Astrocyte (in vitro differentiated cells and primary cell): Measurements from ENCODE around the gene INPP5A. TPM values are rescaled to one million over a fixed set of nuclear protein-coding genes. Genes with fewer than 3 reads are reported as not detected.
A peak's percentile ranks its signal among the peaks of the same experiment; 100 is the strongest.

ENCODE experiments used
- DNase-seq: peaks from one replicate; pipeline ENCODE4 v3.0.0-alpha.2; 2010; ENCODE audit warnings: low read depth
- FAIRE-seq: peaks from 2 replicates; lab custom pipeline; 2011; peaks lifted over from hg19 to GRCh38; lab: Jason Lieb, UNC
- H2AFZ ChIP-seq: 2 replicates; pipeline ENCODE4 v1.6.0; 2012; ENCODE audit warnings: low read depth, low read length, inconsistent platforms
- H3K27ac ChIP-seq: 2 replicates; pipeline ENCODE4 v1.5.1; 2011; ENCODE audit warnings: low read depth, low read length, inconsistent platforms
- H3K27me3 ChIP-seq: 2 replicates; pipeline ENCODE4 v1.6.0; 2011; ENCODE audit warnings: low read length, inconsistent platforms; ENCODE audit not compliant: insufficient read depth
- H3K36me3 ChIP-seq: 2 replicates; pipeline ENCODE4 v1.5.1; 2011; ENCODE audit warnings: low read length, inconsistent platforms; ENCODE audit not compliant: insufficient read depth
- H3K4me1 ChIP-seq: 2 replicates; pipeline ENCODE4 v1.5.1; 2011; ENCODE audit warnings: low read length, inconsistent platforms; ENCODE audit not compliant: insufficient read depth
- H3K4me2 ChIP-seq: 2 replicates; pipeline ENCODE4 v1.6.0; 2012; ENCODE audit warnings: low read length, inconsistent platforms
- H3K4me3 ChIP-seq: 2 replicates; pipeline ENCODE4 v1.5.1; 2011; ENCODE audit warnings: low read depth, mild to moderate bottlenecking, low read length, inconsistent platforms; ENCODE audit not compliant: insufficient read depth
- H3K79me2 ChIP-seq: 2 replicates; pipeline ENCODE4 v1.6.0; 2012; ENCODE audit warnings: mild to moderate bottlenecking, low read length, inconsistent platforms; ENCODE audit not compliant: insufficient read depth
- H3K9ac ChIP-seq: 2 replicates; pipeline ENCODE4 v1.6.0; 2012; ENCODE audit warnings: mild to moderate bottlenecking, low read length, inconsistent platforms
- H3K9me3 ChIP-seq: 2 replicates; pipeline ENCODE4 v1.5.1; 2012; ENCODE audit warnings: low read depth, mild to moderate bottlenecking, low read length, inconsistent platforms; ENCODE audit not compliant: insufficient read depth
- H4K20me1 ChIP-seq: 2 replicates; pipeline ENCODE4 v1.6.0; 2012; ENCODE audit warnings: low read length, inconsistent platforms; ENCODE audit not compliant: insufficient read depth
- H3K27ac Mint-ChIP-seq: one replicate; pipeline ENCODE4 v1.8.0; 2021; ENCODE audit warnings: mild to moderate bottlenecking, mixed read lengths; ENCODE audit not compliant: unreplicated experiment
- H3K27me3 Mint-ChIP-seq: one replicate; pipeline ENCODE4 v1.8.0; 2021; ENCODE audit warnings: low read depth, mixed read lengths; ENCODE audit not compliant: unreplicated experiment
- H3K36me3 Mint-ChIP-seq: one replicate; pipeline ENCODE4 v1.8.0; 2021; ENCODE audit warnings: low read depth, mixed read lengths; ENCODE audit not compliant: unreplicated experiment
- H3K4me1 Mint-ChIP-seq: one replicate; pipeline ENCODE4 v1.8.0; 2021; ENCODE audit warnings: low read depth, mixed read lengths; ENCODE audit not compliant: unreplicated experiment
- H3K4me3 Mint-ChIP-seq: one replicate; pipeline ENCODE4 v1.8.0; 2021; ENCODE audit warnings: mild to moderate bottlenecking, moderate library complexity, mixed read lengths; ENCODE audit not compliant: unreplicated experiment
- H3K9me3 Mint-ChIP-seq: one replicate; pipeline ENCODE4 v1.8.0; 2021; ENCODE audit warnings: mild to moderate bottlenecking, mixed read lengths; ENCODE audit not compliant: unreplicated experiment
- EZH2 ChIP-seq: IDR thresholded peaks from 2 replicates; pipeline ENCODE4 v1.6.1; 2012; ENCODE audit warnings: mild to moderate bottlenecking, low read length, inconsistent platforms; ENCODE audit not compliant: insufficient read depth
- total RNA-seq: library from RNA; stranded (reverse); gene quantifications from 2 replicates; pipeline ENCODE4 v1.2.1, GENCODE V29; 2021
- TF ChIP-seq, protein P1 (sequence below): IDR thresholded peaks from 2 replicates; pipeline ENCODE4 v1.5.1; 2011; ENCODE audit warnings: low read depth, mild to moderate bottlenecking, inconsistent platforms, low read length, moderate library complexity; ENCODE audit not compliant: insufficient read depth

The INPP5A gene
- total RNA-seq, 1 donor from 2014 or later = 39.1 TPM

GRCh38 chr10:132786476-132786883, 248.9 kb downstream of the INPP5A start:
- TF ChIP-seq, protein P1, sequence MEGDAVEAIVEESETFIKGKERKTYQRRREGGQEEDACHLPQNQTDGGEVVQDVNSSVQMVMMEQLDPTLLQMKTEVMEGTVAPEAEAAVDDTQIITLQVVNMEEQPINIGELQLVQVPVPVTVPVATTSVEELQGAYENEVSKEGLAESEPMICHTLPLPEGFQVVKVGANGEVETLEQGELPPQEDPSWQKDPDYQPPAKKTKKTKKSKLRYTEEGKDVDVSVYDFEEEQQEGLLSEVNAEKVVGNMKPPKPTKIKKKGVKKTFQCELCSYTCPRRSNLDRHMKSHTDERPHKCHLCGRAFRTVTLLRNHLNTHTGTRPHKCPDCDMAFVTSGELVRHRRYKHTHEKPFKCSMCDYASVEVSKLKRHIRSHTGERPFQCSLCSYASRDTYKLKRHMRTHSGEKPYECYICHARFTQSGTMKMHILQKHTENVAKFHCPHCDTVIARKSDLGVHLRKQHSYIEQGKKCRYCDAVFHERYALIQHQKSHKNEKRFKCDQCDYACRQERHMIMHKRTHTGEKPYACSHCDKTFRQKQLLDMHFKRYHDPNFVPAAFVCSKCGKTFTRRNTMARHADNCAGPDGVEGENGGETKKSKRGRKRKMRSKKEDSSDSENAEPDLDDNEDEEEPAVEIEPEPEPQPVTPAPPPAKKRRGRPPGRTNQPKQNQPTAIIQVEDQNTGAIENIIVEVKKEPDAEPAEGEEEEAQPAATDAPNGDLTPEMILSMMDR = no peak
- no peak for TF ChIP-seq EZH2

DNA sequence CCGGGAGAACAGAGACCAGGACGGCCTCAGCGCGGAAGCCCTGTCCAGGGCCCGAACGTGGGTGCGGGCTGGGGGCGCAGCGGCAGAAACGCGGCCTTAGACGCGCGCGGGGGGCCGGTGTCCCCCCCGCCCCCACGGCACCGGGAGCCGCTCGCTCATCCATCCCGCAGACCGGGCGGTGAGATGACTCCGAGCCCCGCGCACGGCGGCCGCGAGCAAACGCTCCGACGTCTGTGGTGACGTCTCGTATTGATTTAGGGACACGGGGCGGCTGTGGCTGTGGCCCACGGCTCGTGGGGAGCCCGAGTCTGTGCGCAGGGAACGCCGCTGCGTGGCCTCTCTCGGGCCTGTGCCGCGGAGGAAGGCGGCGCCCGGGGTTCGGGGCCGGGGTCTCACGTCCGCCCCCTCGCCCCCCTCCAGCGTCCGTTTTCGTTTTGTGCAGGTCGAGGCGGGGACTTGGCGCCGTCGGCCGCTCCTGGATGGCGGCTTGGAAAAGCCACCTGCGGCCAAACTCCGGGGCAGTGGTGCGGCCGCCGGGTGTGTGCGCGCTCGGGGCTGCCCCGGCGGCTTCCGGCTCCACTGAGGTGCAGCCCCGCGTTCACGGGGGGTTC, 249.4 kb downstream of the INPP5A start:
- Histone ChIP-seq H3K27ac (no peak overlapping the region), H3K79me2 (no peaks in the 10 kb centered on the region), H2AFZ (no peak overlapping the region), H4K20me1 (peaks cover 16% of the 10 kb centered on the region), H3K4me2 (peak overlapping the region; percentile 30), H3K9me3 (no peaks in the 10 kb centered on the region), H3K4me1 (peaks cover 5% of the 10 kb centered on the region), H3K9ac (no peak overlapping the region), H3K27me3 (peaks cover 40% of the 10 kb centered on the region), H3K4me3 (no peak overlapping the region), H3K36me3 (peaks cover 2% of the 10 kb centered on the region)
- Mint-ChIP-seq H3K36me3 (peaks cover 10% of the 10 kb centered on the region), H3K4me3 (no peak overlapping the region), H3K27ac (no peak overlapping the region), H3K27me3 (peaks cover 30% of the 10 kb centered on the region), H3K9me3 (peaks cover 10% of the 10 kb centered on the region), H3K4me1 (no peaks in the 10 kb centered on the region)
- DNase-seq (no peak), FAIRE-seq (no peak)
- peak; percentile 100 for TF ChIP-seq EZH2
- TF ChIP-seq, protein P1 = no peak

More at GRCh38 chr10:132786476-132786883, 248.9 kb downstream of the INPP5A start:
- Histone ChIP-seq H3K4me2 (peak overlapping the region; percentile 30), H3K4me3 (no peak overlapping the region), H3K79me2 (no peaks in the 10 kb centered on the region), H3K9ac (no peak overlapping the region), H3K9me3 (no peaks in the 10 kb centered on the region), H3K4me1 (peaks cover 5% of the 10 kb centered on the region), H3K27me3 (peaks cover 40% of the 10 kb centered on the region), H4K20me1 (peaks cover 16% of the 10 kb centered on the region), H3K36me3 (peaks cover 2% of the 10 kb centered on the region), H3K27ac (no peak overlapping the region), H2AFZ (no peak overlapping the region)
- H3K27me3 Mint-ChIP-seq = peaks cover 33% of the 10 kb centered on the region
- H3K9me3 Mint-ChIP-seq = peaks cover 10% of the 10 kb centered on the region
- DNase-seq (no peak), FAIRE-seq (no peak)
- H3K36me3 Mint-ChIP-seq = peaks cover 14% of the 10 kb centered on the region
- no peaks in the 10 kb centered on the region for H3K4me1 Mint-ChIP-seq
- H3K4me3 Mint-ChIP-seq = no peak overlapping the region
- no peak overlapping the region for H3K27ac Mint-ChIP-seq

DNA sequence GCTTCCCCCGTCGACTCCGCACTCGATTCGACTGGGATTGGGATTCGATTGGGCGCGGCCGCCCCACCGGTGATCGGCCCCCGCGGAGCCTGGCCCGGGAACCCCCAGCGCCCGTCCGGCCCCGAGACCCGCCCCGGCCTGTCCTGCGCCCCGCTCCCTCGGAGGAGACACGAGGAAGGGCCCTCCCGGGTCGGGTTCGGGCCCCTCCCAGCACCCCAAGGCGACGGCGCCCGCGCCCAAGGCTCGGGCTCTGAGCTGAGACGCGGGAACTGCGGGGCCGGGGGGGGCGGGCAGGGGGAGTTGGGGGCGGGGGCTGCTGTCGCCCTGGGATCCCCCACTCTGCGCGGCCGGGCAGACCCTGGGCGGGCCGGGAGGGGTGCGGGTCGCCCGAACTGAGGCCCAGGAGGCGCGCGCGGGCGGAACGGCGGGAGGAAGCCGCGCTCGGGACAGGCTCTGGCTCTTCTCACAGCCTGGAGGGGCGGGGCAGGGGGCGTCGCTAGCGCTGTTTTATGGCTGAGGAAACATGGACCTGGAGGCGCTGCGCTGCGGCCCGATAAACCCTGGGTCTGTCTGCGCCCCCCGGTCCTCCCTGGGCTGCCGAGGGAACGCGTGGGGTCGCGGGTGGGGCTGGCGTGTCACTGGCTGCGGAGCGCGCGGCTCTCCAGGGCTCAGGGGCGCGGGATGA, 250.1 kb downstream of the INPP5A start:
- FAIRE-seq (no peak), DNase-seq (no peak)
- Mint-ChIP-seq H3K27me3 (peaks cover 28% of the 10 kb centered on the region), H3K4me1 (no peaks in the 10 kb centered on the region), H3K27ac (no peak overlapping the region), H3K36me3 (peaks cover 9% of the 10 kb centered on the region), H3K4me3 (no peak overlapping the region), H3K9me3 (peaks cover 10% of the 10 kb centered on the region)
- H3K4me2 ChIP-seq = peak overlapping the region; percentile 30
- H3K4me1 ChIP-seq = peaks cover 5% of the 10 kb centered on the region
- no peaks in the 10 kb centered on the region for H3K9me3 ChIP-seq
- H3K9ac ChIP-seq = no peak overlapping the region
- peaks cover 40% of the 10 kb centered on the region for H3K27me3 ChIP-seq
- peaks cover 1% of the 10 kb centered on the region for H3K36me3 ChIP-seq
- H4K20me1 ChIP-seq = peaks cover 16% of the 10 kb centered on the region
- TF ChIP-seq, protein P1 = no peak
- no peak for TF ChIP-seq EZH2
- no peak overlapping the region for H2AFZ ChIP-seq
- H3K4me3 ChIP-seq = no peak overlapping the region
- no peak overlapping the region for H3K27ac ChIP-seq
- H3K79me2 ChIP-seq = no peaks in the 10 kb centered on the region
